Measurements from ENCODE around the gene HOXD9. TPM values are rescaled to one million over a fixed set of nuclear protein-coding genes. Genes with fewer than 3 reads are reported as not detected.

HOXD9 gene
- total RNA-seq, 2 experiments from 2014 or later: not detected

DNA sequence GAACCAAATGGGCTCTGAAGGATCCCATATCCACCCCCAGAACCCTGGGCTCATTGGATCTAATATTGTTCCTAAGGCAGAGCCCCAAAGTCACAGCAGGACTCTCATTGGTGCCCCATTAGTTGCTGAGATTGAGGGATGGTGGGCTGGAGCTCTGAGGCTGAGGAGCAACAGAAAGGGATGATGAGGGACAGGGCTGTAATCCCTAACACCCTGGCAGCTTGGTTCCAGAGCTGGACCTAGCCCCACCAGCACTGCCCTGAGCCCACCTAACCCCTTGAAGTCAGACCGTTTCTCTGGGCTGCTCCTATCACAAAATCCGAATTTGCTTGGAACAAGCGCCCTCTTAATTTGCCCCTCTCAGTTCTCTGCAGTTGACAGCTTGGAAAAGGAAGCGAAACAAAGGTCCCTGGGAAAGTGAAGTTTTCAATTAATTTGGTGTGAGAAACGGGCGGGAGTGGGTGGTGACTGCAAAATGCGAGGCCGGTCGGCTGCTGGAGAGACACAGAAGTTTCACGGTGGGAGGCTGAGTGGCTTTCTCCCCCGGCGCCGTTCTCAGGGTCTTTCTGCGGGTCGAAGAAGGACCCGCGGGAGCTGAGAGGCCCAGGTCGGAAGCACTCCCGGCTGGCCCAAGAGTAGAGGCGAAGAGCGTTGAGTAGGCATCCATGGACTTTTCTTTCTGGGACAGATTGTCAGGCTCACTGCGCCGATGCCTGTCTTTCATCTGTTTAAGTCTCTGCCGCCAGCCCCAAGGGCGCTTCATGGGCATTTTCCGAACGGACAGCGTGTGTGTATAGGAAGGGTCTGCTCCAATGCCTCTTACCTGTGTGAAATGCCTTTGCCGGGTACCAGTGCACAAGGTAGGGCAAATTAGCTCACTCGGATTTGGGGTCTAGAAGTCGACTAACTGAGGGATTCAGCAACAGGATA lies 30.9 kb upstream of the HOXD9 start:
- CTCF ChIA-PET (ENCODE audit: unreplicated experiment): no interaction called here
- no peak overlapping the region for H3K27ac ChIP-seq (ENCODE audit: low read depth, low read length, poor library complexity, severe bottlenecking)
- no peaks in the 10 kb centered on the region for H3K9me2 ChIP-seq (ENCODE audit: insufficient read depth, low read length)
- intact Hi-C loops (cut with micrococcal nuclease; ENCODE audit: unreplicated experiment): no loop called here
- no peak for DNase-seq (ENCODE audit: low spot score)
- no peak overlapping the region for H3K4me2 ChIP-seq (ENCODE audit: low read length)
- POLR2A ChIA-PET: no interaction called here
- H3K36me3 ChIP-seq (ENCODE audit: insufficient read depth, low read length): no peaks in the 10 kb centered on the region
- H2AFZ ChIP-seq (ENCODE audit: low read length): no peak overlapping the region
- H3K79me2 ChIP-seq (ENCODE audit: insufficient read depth, low read depth, low read length): no peaks in the 10 kb centered on the region
- no peaks in the 10 kb centered on the region for H4K20me1 ChIP-seq (ENCODE audit: insufficient read depth, low read length)
- no TSS peak for BruUV-seq (replicated peaks)
- no peak overlapping the region for H3K4me3 ChIP-seq (ENCODE audit: low read depth, low read length, poor library complexity, severe bottlenecking)
- H3K9me3 ChIP-seq (ENCODE audit: low read length): no peaks in the 10 kb centered on the region
- TF ChIP-seq CTCF (conservative IDR thresholded peaks at IDR 0.05; ENCODE audit: low read length) (no peak), EZH2phosphoT487 (IDR thresholded peaks at IDR 0.05; ENCODE audit: borderline replicate concordance, low read depth, low read length) (no peak)
- peaks cover 4% of the 10 kb centered on the region for H3K4me1 ChIP-seq (ENCODE audit: insufficient read depth, low read length, poor library complexity, severe bottlenecking)

DNA sequence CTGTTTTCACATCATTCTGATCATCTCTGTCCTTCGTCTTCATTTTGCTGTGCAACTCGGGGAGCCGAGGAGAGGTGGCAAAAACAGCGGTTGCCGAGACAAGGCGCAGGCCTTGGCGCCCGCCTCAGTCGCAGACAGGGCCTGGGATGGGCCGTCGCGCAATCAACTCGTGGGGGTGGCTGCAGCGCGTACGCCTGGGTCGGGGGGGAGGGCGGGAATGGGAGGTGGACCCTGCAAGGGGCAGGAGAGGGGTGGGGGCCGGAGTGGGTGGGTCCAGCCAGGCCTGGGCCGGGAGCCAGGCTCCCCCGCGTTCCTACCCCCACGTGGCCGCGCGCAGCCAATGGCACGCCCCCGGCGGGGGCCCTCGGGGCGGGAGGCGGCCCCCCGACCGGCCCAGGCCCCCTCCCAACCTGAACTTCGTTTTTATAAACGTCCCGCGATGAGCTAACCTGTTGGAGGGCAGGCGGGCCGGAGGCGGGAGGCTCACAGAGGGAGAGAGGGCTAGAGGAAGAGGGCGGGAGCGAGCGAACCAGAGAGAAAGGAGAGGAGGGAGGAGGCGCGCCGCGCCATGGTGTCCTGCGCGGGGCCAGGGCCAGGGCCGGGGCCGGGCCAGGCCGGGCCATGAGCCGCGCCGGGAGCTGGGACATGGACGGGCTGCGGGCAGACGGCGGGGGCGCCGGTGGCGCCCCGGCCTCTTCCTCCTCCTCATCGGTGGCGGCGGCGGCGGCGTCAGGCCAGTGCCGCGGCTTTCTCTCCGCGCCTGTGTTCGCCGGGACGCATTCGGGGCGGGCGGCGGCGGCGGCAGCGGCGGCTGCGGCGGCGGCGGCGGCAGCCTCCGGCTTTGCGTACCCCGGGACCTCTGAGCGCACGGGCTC lies 30.0 kb upstream of the HOXD9 start, which contains the start of gene HOXD13:
TSS of gene HOXD13 (plus strand) at position 452 of the 875 bp plus-strand sequence. CDS start at position 622, 170 bp downstream.
- ChIA-PET CTCF (ENCODE audit: unreplicated experiment) (no interaction called here), POLR2A (no interaction called here)
- intact Hi-C loops (cut with micrococcal nuclease; ENCODE audit: unreplicated experiment): no loop called here
- peaks cover 11% of the 10 kb centered on the region for H3K4me1 ChIP-seq (ENCODE audit: insufficient read depth, low read length, poor library complexity, severe bottlenecking)
- H2AFZ ChIP-seq (ENCODE audit: low read length): no peak within 1 kb of the TSS
- TF ChIP-seq EZH2phosphoT487 (IDR thresholded peaks at IDR 0.05; ENCODE audit: borderline replicate concordance, low read depth, low read length): no peak
- TF ChIP-seq CTCF (conservative IDR thresholded peaks at IDR 0.05; ENCODE audit: low read length): no peak
- no peak within 1 kb of the TSS for H3K4me2 ChIP-seq (ENCODE audit: low read length)
- no peaks in the 10 kb centered on the region for H4K20me1 ChIP-seq (ENCODE audit: insufficient read depth, low read length)
- no peaks in the 10 kb centered on the region for H3K9me2 ChIP-seq (ENCODE audit: insufficient read depth, low read length)
- H3K79me2 ChIP-seq (ENCODE audit: insufficient read depth, low read depth, low read length): no peaks in the 10 kb centered on the region
- H3K4me3 ChIP-seq (ENCODE audit: low read depth, low read length, poor library complexity, severe bottlenecking): no peak within 1 kb of the TSS
- H3K27ac ChIP-seq (ENCODE audit: low read depth, low read length, poor library complexity, severe bottlenecking): no peak within 1 kb of the TSS
- no peak for DNase-seq (ENCODE audit: low spot score)
- no peaks in the 10 kb centered on the region for H3K36me3 ChIP-seq (ENCODE audit: insufficient read depth, low read length)
- no TSS peak for BruUV-seq (replicated peaks)
- no peaks in the 10 kb centered on the region for H3K9me3 ChIP-seq (ENCODE audit: low read length)
